B cell (primary cell): ENCODE results near the gene ZNF428. TPM values are rescaled to one million over a fixed set of nuclear protein-coding genes. Genes with fewer than 3 reads are reported as not detected.

Experiments
- ATAC-seq: fragments of 200-7000 bp; cut with Tn5 transposase; one replicate; pipeline ENCODE4 v1.10.0; 2021; ENCODE audit warnings: low read depth, mild to moderate bottlenecking, moderate number of reproducible peaks, moderate library complexity
- CTCF ChIA-PET: fragments of 350-600 bp; sonication (Branson Sonifier 250); formaldehyde crosslinking; loops from one replicate; lab custom pipeline; 2021; ENCODE audit warnings: antibody characterized with exemption, inconsistent platforms; lab: Charles Lee
- POLR2A ChIA-PET: fragments of 350-600 bp; sonication (Branson Sonifier 250); formaldehyde crosslinking; loops from one replicate; lab custom pipeline; 2021; ENCODE audit warnings: antibody characterized with exemption; lab: Charles Lee
- DNase-seq: peaks from one replicate; pipeline ENCODE4 v3.0.0; 2013
- H2AFZ ChIP-seq: 2 replicates; pipeline ENCODE4 v1.6.1; 2012; ENCODE audit warnings: mild to moderate bottlenecking, low read depth, low read length; ENCODE audit not compliant: insufficient read depth, poor library complexity, severe bottlenecking
- H3K27ac ChIP-seq, 2 donors: 1 replicate in 1 of 2; 2 replicates in 1 of 2; pipeline ENCODE4 v1.5.1; 2012 to 2013; ENCODE audit warnings: low read length in 2 of 2, mild to moderate bottlenecking in 2 of 2, moderate library complexity in 1 of 2
- H3K27me3 ChIP-seq, 4 experiments: fragments of 200-600 bp in 1 of 4; sonication (generic) in 1 of 4; replicated peaks in 1 of 4; 1 replicate in 2 of 4; 2 replicates in 2 of 4; pipeline versions ENCODE4 v1.6.1 to v1.7.0; 2013 to 2016; ENCODE audit warnings: low read length in 3 of 4, mild to moderate bottlenecking in 2 of 4, mixed read lengths in 1 of 4, moderate library complexity in 1 of 4; ENCODE audit not compliant: insufficient read depth in 4 of 4, control insufficient read depth in 3 of 4; ENCODE audit errors: control extremely low read depth in 1 of 4
- H3K36me3 ChIP-seq, 2 experiments: replicated peaks in 1 of 2; 1 replicate in 1 of 2; 2 replicates in 1 of 2; pipeline versions ENCODE4 v1.6.1 to v1.7.1; 2013; ENCODE audit warnings: low read length in 1 of 2; ENCODE audit not compliant: insufficient read depth in 2 of 2, control insufficient read depth in 1 of 2; ENCODE audit errors: control extremely low read depth in 1 of 2, extremely low read depth in 1 of 2
- H3K4me1 ChIP-seq, 2 donors: fragments of 200-600 bp in 1 of 2; sonication (generic) in 1 of 2; 1 replicate in 1 of 2; 2 replicates in 1 of 2; pipeline versions ENCODE4 v1.5.1 to v1.6.1; 2013 to 2017; ENCODE audit warnings: low read length in 2 of 2; ENCODE audit not compliant: control insufficient read depth in 2 of 2, insufficient read depth in 2 of 2
- H3K4me2 ChIP-seq: replicated peaks from 2 replicates; pipeline ENCODE3; 2012; ENCODE audit warnings: mild to moderate bottlenecking, low read depth, low read length; ENCODE audit not compliant: poor library complexity, severe bottlenecking
- H3K4me3 ChIP-seq, 5 experiments: fragments of 200-600 bp in 1 of 5; sonication (generic) in 1 of 5; 1 replicate in 3 of 5; 2 replicates in 2 of 5; pipeline versions ENCODE4 v1.5.1 to v1.7.0; 2011 to 2016; ENCODE audit warnings: low read length in 4 of 5, mild to moderate bottlenecking in 4 of 5, low read depth in 2 of 5, control low read depth in 1 of 5, moderate library complexity in 1 of 5; ENCODE audit not compliant: insufficient read depth in 1 of 5; ENCODE audit errors: control extremely low read depth in 1 of 5, extremely low read depth in 1 of 5
- H3K79me2 ChIP-seq: fragments of 200-600 bp; sonication (generic); one replicate; pipeline ENCODE4 v1.6.0; 2016; ENCODE audit warnings: low read length; ENCODE audit not compliant: control insufficient read depth, insufficient read depth
- H3K9ac ChIP-seq: fragments of 200-600 bp; sonication (generic); 2 replicates; pipeline ENCODE4 v1.6.1; 2017; ENCODE audit warnings: mild to moderate bottlenecking, low read length, moderate library complexity
- H3K9me3 ChIP-seq, 3 donors: one replicate each; pipeline versions ENCODE4 v1.6.1 to v1.7.1; 2013; ENCODE audit warnings: low read length in 2 of 3; ENCODE audit not compliant: control insufficient read depth in 2 of 3, insufficient read depth in 1 of 3; ENCODE audit errors: control extremely low read depth in 1 of 3
- H4K20me1 ChIP-seq: 2 replicates; pipeline ENCODE4 v1.6.0; 2012; ENCODE audit warnings: mild to moderate bottlenecking, low read length; ENCODE audit not compliant: insufficient read depth, control insufficient read depth, poor library complexity, severe bottlenecking
- H3K27ac Mint-ChIP-seq: one replicate; pipeline ENCODE4 v1.8.0; 2021; ENCODE audit warnings: mixed read lengths
- H3K27me3 Mint-ChIP-seq: one replicate; pipeline ENCODE4 v1.8.0; 2021; ENCODE audit warnings: mixed read lengths
- H3K4me1 Mint-ChIP-seq: one replicate; pipeline ENCODE4 v1.8.0; 2021; ENCODE audit warnings: mixed read lengths
- H3K4me3 Mint-ChIP-seq: one replicate; pipeline ENCODE4 v1.8.0; 2021; ENCODE audit warnings: mixed read lengths
- H3K9me3 Mint-ChIP-seq: one replicate; pipeline ENCODE4 v1.8.0; 2022; ENCODE audit warnings: mixed read lengths; ENCODE audit not compliant: insufficient read depth
- EZH2 ChIP-seq: IDR thresholded peaks from 2 replicates; pipeline ENCODE4 v1.6.1; 2012; ENCODE audit warnings: borderline replicate concordance, low read depth, mild to moderate bottlenecking, moderate library complexity, low read length; ENCODE audit not compliant: insufficient read depth, poor library complexity, severe bottlenecking
- WGBS: methylation state at CpG from one replicate; pipeline ENCODE4 v1.1.5; 2013; ENCODE audit warnings: missing lambda C conversion rate; ENCODE audit not compliant: insufficient coverage; 5-methylcytosine and 5-hydroxymethylcytosine counted together
- intact Hi-C: fragments of 100-400 bp; cut with micrococcal nuclease; formaldehyde crosslinking; loops from one replicate; pipeline ENCODE4 v1.10.0; 2022
- polyA plus RNA-seq: library from polyadenylated mRNA; depleted of rRNA; stranded (reverse); fragments of >200 nt; gene quantifications from 2 replicates; pipeline ENCODE4 v1.2.3, GENCODE V29; 2012
- total RNA-seq, 2 donors: library from RNA; stranded (reverse); fragments of 120-200 nt in 1 of 2; gene quantifications; 1 replicate in 1 of 2; 2 replicates in 1 of 2; pipeline versions ENCODE4 v1.2.3 to v1.2.4, GENCODE V29; 2013 to 2022
- TF ChIP-seq, protein P1 (sequence below): fragments of 200-600 bp; IDR thresholded peaks from one replicate; pipeline ENCODE4 v1.8.0; 2022; ENCODE audit warnings: antibody characterized with exemption, mild to moderate bottlenecking

Gene ZNF428
- total and polyA plus RNA-seq, 2 donors (not counting 1 experiment from before 2014, with no cell fraction given): 16.9 to 19.7 TPM

DNA sequence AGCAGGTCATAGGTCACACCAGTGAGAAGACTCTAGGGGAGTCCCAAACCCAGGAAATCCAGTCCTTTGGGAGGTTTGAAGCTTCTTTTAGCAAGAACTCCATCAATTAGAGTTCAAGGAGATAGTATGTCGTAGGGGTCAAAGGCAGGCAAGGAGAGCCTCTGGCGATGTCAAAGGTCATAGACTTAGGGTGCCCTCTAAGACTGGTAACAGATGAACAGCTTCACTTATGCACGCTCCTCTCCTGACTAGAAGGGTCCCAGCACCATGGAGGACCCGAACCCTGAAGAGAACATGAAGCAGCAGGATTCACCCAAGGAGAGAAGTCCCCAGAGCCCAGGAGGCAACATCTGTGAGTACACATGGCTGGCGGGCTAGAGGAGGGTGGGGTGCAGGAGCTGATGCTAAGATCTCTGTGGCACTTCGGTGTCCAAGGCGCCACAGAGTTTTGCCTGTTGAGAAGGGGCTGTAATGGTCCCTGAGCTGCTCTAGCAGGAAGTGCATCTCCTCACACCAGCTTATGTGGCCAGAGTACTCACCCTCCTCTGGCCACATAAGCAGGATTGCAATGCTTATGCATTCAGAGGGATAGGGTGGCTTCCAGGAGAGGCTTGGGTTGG, 22.5 kb downstream of the ZNF428 start:
- ChIA-PET POLR2A (interaction anchor here (1.2 to 2.2 kb wide), 4 partner anchors 9 to 42 kb away, joined by 3 to 15 read pairs (median 4); partner anchors contain the start of genes PINLYP and XRCC1), CTCF (interaction anchor here (1.1 to 7.5 kb wide), 5 partner anchors 22 to 150 kb away, joined by 3 to 126 read pairs (median 6); no protein-coding TSS in a partner anchor)
- no peaks in the 10 kb centered on the region for H3K9me3 ChIP-seq
- H3K4me3 Mint-ChIP-seq: peak overlapping the region; percentile 98
- H3K79me2 ChIP-seq: peaks cover 61% of the 10 kb centered on the region
- H3K4me3 ChIP-seq: peak overlapping the region; percentile 59 to 88 (median 73)
- H3K27me3 ChIP-seq: no peaks in the 10 kb centered on the region
- peaks cover 16 to 38% of the 10 kb centered on the region in 2 donors for H3K4me1 ChIP-seq
- WGBS: 16% methylated on average over 5 of the region's 7 CpGs
- peak overlapping the region; percentile 74 for H3K9ac ChIP-seq
- DNase-seq (no peak), ATAC-seq (no peak)
- intact Hi-C loops: loop anchor here (1.0 kb wide), 7 partner anchors 22 to 157 kb away; partner anchors contain the start of genes PINLYP, SMG9, XRCC1 and ZNF428
- peaks cover 5% of the 10 kb centered on the region for H4K20me1 ChIP-seq
- peaks cover 0 to 40% of the 10 kb centered on the region in 2 experiments for H3K36me3 ChIP-seq
- no peaks in the 10 kb centered on the region for H3K27me3 Mint-ChIP-seq
- peak overlapping the region; percentile 79 for H3K4me2 ChIP-seq
- H3K4me1 Mint-ChIP-seq: peaks cover 43% of the 10 kb centered on the region
- no peak for TF ChIP-seq EZH2
- TF ChIP-seq, protein P1, sequence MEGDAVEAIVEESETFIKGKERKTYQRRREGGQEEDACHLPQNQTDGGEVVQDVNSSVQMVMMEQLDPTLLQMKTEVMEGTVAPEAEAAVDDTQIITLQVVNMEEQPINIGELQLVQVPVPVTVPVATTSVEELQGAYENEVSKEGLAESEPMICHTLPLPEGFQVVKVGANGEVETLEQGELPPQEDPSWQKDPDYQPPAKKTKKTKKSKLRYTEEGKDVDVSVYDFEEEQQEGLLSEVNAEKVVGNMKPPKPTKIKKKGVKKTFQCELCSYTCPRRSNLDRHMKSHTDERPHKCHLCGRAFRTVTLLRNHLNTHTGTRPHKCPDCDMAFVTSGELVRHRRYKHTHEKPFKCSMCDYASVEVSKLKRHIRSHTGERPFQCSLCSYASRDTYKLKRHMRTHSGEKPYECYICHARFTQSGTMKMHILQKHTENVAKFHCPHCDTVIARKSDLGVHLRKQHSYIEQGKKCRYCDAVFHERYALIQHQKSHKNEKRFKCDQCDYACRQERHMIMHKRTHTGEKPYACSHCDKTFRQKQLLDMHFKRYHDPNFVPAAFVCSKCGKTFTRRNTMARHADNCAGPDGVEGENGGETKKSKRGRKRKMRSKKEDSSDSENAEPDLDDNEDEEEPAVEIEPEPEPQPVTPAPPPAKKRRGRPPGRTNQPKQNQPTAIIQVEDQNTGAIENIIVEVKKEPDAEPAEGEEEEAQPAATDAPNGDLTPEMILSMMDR: no peak
- no peaks in the 10 kb centered on the region for H3K9me3 Mint-ChIP-seq
- peak overlapping the region; percentile 99 for H3K27ac Mint-ChIP-seq
- H3K27ac ChIP-seq: peak overlapping the region; percentile 95 to 97
- peak overlapping the region; percentile 87 for H2AFZ ChIP-seq
